ENCODE measurements around the gene ALDH8A1. TPM values are rescaled to one million over a fixed set of nuclear protein-coding genes. Genes with fewer than 3 reads are reported as not detected.

The ALDH8A1 gene
- total RNA-seq, 1 donor, result not detected

- H3K4me3 ChIP-seq (ENCODE audit: low read depth, low read length), result no peak overlapping the region
- TF ChIP-seq CTCF (IDR thresholded peaks at IDR 0.05; ENCODE audit: insufficient read depth, low read depth, low read length), result no peak
- DNase-seq (ENCODE audit: low read depth), result no peak
Measured at GRCh38 chr6:134943522-134944111, 6.3 kb downstream of the ALDH8A1 start.

GRCh38 chr6:134938896-134939295 is 11.0 kb downstream of the ALDH8A1 start:
- no peak overlapping the region for H3K4me3 ChIP-seq (ENCODE audit: low read depth, low read length)
- TF ChIP-seq CTCF (IDR thresholded peaks at IDR 0.05; ENCODE audit: insufficient read depth, low read depth, low read length), result no peak
- no peak for DNase-seq (ENCODE audit: low read depth)

GRCh38 chr6:134937426-134937825 is 12.5 kb downstream of the ALDH8A1 start:
- DNase-seq (ENCODE audit: low read depth), result peak; percentile 27
- H3K4me3 ChIP-seq (ENCODE audit: low read depth, low read length), result no peak overlapping the region
- TF ChIP-seq CTCF (IDR thresholded peaks at IDR 0.05; ENCODE audit: insufficient read depth, low read depth, low read length), result no peak

- TF ChIP-seq CTCF (IDR thresholded peaks at IDR 0.05; ENCODE audit: insufficient read depth, low read depth, low read length), result no peak
Measured at GRCh38 chr6:134936931-134937330, 13.0 kb downstream of the ALDH8A1 start.

GRCh38 chr6:134936476-134936875 is 13.4 kb downstream of the ALDH8A1 start:
- H3K4me3 ChIP-seq (ENCODE audit: low read depth, low read length), result no peak overlapping the region
- no peak for DNase-seq (ENCODE audit: low read depth)
- no peak for TF ChIP-seq CTCF (IDR thresholded peaks at IDR 0.05; ENCODE audit: insufficient read depth, low read depth, low read length)

More at GRCh38 chr6:134936931-134937330, 13.0 kb downstream of the ALDH8A1 start:
- peak; percentile 36 for DNase-seq (ENCODE audit: low read depth)
- no peak overlapping the region for H3K4me3 ChIP-seq (ENCODE audit: low read depth, low read length)

GRCh38 chr6:134934793-134935485 is 15.0 kb downstream of the ALDH8A1 start:
- TF ChIP-seq CTCF (IDR thresholded peaks at IDR 0.05; ENCODE audit: insufficient read depth, low read depth, low read length), result no peak
- DNase-seq (ENCODE audit: low read depth), result no peak
- H3K4me3 ChIP-seq (ENCODE audit: low read depth, low read length), result no peak overlapping the region
